Measurements from ENCODE around the gene SCAMP4.

Gene SCAMP4

DNA sequence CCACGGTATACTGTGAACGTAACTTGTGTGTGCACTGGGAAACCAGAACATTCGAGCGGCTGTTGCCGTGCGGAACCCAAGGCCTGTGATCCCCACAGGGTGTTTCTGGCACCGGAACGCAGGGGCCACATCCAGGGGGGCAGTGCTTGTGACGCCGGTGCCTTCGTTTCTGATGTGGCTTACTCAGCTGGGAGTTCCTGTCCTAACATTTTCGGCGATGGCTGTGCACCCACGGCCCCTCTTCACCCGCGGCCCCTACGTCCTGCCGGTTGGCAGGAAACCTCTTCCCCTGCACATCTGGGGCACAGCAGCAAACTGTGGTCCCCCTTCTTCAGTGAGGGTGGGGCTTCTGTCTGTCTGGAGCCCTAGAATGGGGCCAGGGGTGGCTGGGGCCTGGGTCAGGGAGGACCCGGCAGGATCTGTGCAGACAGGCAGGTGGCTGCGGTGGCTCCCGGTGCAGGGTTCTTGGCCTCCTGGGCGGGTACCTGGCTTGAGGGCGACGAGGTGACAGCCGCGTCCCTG is 61.9 kb downstream of the SCAMP4 start:
- FAIRE-seq, result no peak

DNA sequence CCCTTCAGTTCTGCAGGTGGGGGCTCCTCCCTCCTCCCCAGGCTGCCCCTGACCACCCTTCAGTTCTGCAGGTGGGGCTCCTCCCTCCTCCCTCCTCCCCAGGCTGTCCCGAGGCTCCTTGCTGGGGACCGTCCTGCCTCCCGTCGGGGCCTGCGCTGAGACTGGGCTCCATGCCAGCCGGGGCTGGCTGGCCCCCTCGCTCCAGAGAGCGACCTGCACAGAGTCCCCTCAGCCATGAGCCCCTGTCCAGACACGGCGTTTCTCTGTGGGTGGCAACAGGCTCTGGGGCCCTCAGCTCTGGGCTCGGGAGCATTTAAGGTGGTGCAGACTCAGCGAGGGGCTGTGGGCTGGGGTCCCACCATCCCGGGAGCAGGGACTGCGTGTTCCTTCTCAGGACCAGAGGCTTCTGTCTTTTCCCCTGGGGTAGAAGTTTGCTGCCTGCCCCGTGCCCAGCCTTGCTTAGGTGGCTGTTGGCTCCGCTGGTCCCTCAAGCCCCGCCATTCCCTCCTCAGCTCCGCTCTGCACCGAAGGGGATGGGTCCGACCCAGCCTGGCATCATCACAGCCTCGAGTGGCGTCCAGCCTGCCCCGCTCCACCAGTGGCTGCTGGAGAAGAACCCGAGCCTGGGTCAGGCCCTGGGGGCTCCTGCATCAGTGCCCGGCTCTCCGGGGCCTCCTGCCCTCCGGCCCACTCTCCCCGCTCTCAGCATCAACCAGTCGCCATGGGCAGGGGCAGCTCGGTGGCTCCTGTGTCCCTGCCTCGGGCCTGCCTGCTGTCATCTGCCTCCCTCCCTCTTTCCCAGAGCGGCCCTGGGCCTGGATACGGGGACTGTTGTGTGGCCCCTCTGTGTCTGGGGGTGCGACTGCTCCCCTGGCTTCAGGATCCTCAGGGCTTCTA is 63.3 kb downstream of the SCAMP4 start:
- no peak for FAIRE-seq

DNA sequence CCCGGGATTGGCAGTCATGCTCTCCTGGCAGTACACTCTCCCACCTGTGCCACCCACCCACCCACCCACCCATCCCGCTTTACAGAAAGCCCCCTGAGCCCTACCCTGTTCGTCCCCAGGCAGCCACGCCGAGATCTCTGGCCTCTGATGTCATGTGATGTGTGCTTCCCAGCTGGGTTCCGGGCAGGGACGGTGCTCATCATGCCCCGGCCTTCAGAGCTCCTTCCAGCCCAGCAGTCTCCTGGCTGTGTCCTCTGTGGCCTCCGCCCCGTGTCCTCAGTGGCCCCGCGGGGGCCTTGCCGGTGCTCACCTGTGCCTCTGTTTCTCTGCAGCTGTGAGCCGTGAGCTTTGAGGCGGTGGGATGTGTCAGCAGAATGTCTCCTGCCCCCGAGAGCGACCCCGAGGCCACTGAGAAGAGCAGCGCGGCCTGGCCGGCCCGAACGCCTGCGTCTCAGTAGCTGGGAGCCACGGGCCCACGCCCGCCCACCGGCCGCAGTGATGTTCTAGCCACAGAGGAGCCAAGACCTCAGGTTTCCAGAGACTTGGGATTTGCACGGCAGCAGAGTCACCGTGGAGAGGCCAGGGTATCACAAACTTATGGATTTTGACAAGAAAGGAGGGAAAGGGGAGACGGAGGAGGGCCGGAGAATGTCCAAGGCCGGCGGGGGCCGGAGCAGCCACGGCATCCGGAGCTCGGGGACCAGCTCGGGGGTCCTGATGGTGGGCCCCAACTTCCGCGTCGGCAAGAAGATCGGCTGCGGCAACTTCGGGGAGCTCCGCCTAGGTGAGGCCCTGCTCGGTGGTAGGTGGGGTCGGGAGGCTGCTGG is 64.2 kb downstream of the SCAMP4 start:
- FAIRE-seq, result no peak

DNA sequence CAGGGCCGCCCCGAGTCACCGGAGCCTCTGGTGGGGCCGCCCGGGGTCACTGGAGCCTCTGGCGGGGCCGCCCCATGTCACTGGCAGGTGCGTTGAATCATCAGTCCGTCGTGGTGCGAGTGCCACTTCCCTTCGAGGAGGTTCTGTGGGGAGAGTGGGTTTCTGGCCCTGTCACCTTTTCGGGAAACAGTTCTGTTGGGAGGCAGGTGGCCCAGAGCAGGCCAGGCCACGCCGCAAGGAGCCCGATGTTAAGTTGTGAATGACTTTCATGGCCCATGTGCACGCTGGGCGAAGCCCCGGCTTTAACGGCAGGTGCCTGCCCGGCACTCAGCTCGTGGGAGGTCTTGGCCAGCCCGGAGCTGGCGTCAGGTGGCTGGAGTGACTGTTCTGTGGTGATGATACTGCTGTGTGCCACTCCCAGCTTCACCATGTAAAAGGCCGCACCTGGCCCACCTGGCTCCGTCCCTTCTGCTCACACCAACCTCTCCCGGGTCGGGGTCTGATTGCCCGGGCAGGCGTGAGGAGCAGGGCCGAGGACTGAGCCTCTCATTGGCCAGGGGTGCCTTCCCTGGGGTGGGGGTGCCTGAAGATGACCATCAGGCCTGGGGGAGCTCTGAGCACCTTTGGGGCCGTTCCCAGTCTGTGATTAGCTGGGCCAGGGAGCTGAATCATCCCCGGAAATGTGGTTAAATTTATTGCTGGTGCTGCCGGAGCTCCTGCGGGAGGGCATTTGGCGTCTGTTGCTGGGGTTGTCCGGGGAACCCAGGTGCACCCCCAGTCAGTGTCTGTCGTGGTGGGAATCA is 65.0 kb downstream of the SCAMP4 start:
- no peak for FAIRE-seq

DNA sequence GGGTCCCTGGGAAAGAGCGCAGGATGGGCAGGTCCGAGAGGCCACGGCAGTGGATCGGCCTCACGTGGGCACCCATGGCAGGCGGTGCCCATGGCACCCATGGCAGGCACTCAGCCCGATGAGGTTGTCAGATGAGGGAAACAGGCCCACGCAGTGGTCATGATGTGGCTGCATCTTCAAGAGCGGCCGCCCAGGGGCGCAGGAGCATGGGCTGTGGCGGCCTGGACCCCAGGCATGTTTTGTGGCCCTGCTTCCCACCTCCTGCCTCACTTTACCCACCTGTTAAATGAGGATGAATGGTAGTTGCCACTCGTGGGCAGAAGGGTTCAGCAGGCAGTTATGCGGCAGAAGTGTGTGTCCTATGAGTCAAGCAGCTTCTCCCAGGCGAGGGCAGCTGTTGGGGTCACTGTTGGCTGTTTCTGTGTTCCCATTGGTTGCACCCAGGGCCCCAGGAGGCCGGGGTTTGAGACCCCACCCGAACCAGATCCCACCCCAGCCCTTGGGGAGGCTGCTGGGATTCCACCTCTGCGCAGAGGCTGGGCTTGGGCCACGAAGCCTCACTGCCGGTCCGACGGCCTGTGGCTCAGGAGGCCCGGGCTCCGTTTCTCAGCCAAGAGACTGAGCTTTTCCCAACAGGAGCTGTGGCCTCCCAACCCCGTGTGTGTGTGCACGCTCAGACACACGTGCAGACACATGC is 65.8 kb downstream of the SCAMP4 start:
- no peak for FAIRE-seq

DNA sequence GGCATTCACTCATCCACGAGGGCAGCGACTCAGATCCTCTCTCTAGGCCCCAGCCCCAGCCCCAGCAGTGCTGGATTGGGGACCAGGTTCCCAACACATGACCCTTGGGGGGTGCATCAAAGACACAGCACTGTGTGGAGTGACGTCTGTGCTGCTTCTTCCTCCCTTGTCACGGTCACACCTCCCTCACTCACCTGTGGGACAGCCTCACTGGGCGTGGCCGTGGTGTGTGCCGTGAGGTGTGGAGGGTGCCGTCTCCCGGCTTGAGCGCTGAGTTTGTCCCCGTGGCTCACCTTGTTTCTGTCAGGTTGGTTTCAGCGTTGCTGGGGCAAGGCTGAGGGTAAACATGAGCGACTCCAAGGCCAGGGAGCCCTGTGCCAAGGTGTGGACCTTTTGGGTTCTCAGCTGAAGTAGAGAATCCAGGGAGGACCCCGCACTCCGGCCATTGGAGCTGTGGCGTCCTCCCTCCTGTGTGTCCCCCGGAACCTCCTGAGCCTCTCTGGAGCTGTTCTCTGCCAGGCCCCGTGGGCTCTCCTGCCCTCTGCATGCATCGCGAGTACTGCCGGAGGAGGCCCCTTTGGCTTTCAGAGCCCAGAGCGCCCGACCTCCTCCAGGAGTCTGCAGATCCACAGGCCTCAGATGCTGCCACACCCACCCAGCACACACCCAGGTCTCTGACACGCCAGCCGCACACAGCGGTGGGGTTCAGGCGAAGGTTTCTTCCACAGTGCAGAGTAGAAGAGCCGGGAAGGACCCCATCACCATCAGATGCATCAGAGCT is 69.4 kb downstream of the SCAMP4 start:
- FAIRE-seq, result no peak

DNA sequence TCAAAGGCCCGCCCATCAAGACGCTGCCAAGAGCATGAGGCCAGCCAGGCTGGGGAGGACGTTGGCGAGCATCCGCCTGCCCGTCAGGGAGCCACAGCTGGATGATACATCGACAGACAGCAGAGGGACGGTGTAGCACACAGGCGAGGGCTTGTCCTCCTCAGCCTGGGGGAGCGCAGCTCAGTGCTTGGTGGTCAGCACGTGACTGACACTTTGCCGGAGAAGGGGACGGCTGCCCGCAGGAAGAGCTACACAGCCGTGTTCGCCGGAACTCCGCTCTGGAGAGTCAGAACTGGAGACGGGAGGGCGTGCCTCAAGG is 69.9 kb downstream of the SCAMP4 start:
- no peak for FAIRE-seq
